HG03175 (cell line): ENCODE results near the gene OR2T8.

Experiments
- ATAC-seq: cut with Tn5 transposase; IDR thresholded peaks from one replicate; pipeline ENCODE4 v1.9.1; 2021; ENCODE audit warnings: mild to moderate bottlenecking, moderate library complexity; ENCODE audit not compliant: unreplicated experiment

The OR2T8 gene

DNA sequence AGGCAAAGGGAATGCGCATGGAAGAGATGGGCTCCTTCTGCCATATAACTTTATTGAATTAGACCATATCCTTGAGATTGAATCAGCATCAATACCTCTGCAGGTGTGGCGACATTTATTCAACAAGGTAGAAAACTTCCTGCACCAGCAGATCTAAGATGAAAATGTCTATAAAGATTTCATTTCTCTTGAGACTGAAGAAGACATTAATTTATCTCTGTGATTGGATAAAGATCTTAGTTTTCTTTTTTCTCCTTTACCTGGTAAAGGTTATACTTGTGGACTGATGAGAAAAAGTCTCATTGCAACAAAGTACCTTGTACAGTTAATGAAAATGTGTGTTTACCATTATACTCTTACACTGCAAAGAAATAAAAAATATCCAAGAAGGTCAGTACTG lies at the start of gene OR2T8:
Gene OR2T8 (plus strand): TSS at position 301 of the 400 bp plus-strand sequence. CDS start 766 bp downstream, outside the sequence.
- no peak for ATAC-seq

- no peak for ATAC-seq
These were observed 36.7 kb upstream of the OR2T8 start for GRCh38 chr1:247883346-247883745.

- no peak for ATAC-seq
These were observed 35.1 kb upstream of the OR2T8 start for GRCh38 chr1:247884797-247885413.

- ATAC-seq, result no peak
These were observed 24.9 kb upstream of the OR2T8 start, which contains the start of gene OR2W3 for GRCh38 chr1:247895163-247895637. TSS of gene OR2W3 (plus strand) at chr1:247895587. CDS start at chr1:247895587, 0 bp downstream.

- no peak for ATAC-seq
These were observed 24.1 kb upstream of the OR2T8 start for GRCh38 chr1:247895976-247896375.

DNA sequence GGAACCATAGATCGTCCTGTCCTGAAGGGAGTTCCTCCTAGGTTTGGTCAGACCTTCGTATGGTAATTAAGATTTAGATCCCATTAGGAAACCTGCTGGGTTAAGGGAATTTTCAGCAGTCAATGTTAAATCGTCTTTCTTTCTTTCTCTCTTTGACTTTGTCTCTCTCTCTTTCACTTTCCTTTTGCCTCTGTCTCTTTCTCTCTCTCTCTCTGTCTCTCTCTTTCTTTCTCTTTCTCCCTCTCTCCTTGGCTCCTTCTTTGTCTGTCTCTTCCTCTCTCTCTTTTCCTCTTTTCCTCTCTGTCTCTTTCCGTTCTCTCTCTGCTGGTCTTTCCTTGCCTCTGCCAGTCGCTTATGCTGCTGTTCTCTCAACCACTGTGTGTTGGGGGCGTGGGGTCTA lies 15.9 kb upstream of the OR2T8 start:
- ATAC-seq, result no peak

- ATAC-seq, result no peak
These were observed 14.9 kb upstream of the OR2T8 start for GRCh38 chr1:247905181-247905580.

DNA sequence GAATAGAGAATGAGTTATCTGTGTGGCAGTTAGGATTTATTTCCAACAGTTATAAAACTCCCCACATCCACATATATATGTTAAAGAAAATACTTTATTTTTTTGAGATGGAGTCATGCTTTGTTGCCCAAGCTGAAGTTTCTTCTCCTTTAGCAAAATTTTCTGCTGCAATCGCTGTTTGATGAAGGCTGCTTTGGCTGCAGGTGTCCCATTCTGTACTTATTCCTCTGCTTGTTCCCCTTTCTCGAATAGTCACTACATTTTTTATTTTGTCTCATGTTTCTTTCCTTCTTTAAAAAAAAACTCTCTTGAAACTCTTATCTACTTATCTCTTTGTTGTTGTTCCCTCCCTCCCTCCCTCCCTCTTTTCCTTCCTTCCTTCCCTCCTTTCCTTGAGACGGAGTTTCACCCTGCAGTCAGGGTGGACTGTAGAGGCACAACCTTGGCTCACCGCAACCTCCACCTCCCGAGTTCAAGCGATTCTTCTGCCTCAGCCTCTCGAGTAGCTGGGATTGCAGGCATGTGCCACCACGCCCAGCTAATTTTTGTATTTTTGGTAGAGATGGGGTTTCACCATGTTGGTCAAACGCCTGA lies 14.0 kb upstream of the OR2T8 start:
- ATAC-seq, result no peak

GRCh38 chr1:247906504-247907047 lies 13.5 kb upstream of the OR2T8 start:
- no peak for ATAC-seq

DNA sequence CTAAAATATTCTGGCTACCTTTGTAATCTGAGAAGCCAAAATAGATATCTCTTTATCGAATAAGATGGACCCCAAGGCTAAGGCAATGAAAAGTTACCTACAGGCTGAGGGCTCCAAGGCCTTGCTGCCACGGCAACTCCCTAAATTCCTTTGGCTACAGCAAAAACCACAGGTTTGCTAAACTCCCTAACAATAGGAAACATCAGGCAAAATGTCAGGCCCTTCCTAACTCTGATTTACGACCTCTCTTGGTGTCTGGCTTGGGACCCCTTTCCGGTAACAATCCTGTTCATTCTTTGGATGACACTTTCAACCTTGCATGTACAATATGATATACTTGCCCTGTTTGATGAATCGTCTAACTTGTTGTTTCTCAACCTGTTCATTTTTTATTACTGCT lies 11.3 kb upstream of the OR2T8 start:
- no peak for ATAC-seq

DNA sequence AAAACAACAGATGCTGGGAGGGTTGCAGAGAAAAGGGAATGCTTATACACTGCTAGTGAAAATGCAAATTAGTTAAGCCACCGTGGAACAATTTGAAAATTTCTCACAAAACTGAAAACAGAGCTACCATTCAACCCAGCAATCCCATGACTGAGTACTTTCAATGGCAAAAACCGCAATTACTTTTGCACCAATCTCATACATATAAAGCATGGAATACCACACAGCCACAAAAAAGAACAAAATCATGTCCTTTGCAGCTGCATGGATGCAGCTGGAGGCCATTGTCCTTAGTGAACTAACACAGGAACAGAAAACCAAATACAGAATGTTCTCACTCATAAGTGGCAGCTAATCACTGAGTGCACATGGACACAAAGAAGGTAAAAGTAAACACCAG lies 6.3 kb upstream of the OR2T8 start:
- no peak for ATAC-seq

DNA sequence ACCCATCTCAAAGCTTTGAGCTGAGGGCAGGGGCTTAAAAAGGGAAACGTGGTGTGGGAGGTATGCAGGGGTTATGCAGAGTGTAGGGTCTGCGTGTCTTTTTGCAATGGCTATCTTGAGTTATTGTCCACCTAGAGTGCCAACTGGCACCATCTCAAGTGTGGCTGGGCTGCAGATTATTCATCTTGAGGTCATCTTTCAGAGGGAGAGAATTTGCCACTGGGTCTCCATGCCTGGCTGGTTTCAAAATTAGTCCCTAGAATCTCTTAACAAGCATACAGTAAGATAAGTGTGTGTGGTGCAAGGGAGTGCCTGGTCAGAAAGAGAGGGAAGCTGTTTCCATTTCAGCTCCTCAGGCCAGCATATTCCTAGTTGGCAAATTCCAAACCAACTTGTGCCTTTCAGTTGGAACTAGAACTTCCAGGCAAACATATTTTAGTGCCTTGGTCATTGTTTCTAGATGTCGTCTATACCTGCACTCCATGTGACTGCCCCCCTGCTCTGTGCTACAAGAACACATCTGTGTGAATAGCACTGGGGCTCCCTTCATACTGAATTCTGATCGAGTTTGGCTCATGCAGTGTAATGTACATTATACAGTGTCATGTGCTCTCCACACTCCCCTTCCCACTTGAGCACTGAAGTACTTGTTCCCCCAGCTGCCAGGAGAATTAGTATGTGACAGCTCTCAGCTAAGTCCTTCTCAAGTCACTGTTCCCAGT lies 5.0 kb upstream of the OR2T8 start:
- no peak for ATAC-seq

GRCh38 chr1:247923941-247924340 lies 3.9 kb downstream of the OR2T8 start:
- ATAC-seq, result no peak

DNA sequence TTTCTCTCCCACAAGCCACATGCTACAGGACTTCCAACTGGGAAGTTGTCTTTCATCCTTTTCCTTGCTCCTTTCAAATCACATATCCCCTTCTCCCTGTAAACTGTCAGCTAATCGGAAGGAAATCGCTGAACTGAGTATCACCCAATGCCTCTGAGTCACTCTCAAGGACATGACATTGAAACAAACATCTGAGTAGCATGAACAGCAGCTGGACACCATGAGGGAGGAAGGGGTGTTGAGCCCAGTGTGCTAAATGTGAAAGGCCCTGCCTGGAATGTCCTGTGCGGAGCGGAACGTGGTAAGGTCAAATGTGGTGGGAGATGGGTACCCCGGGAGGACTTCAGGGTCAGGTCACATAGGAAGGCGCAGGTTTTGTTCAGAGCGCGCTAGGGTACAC lies 4.8 kb downstream of the OR2T8 start, which contains the start of gene OR2AJ1:
Gene OR2AJ1 (plus strand): TSS at position 22 of the 400 bp plus-strand sequence. CDS start 8,880 bp downstream, outside the sequence.
- ATAC-seq, result no peak

DNA sequence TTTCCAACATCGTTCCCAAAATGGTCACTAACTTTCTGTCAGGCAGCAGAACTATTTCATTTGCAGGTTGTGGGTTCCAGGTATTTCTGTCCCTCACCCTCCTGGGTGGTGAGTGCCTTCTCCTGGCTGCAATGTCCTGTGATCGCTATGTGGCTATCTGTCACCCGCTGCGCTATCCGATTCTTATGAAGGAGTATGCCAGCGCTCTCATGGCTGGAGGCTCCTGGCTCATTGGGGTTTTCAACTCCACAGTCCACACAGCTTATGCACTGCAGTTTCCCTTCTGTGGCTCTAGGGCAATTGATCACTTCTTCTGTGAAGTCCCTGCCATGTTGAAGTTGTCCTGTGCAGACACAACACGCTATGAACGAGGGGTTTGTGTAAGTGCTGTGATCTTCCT lies 13.9 kb downstream of the OR2T8 start:
- no peak for ATAC-seq

DNA sequence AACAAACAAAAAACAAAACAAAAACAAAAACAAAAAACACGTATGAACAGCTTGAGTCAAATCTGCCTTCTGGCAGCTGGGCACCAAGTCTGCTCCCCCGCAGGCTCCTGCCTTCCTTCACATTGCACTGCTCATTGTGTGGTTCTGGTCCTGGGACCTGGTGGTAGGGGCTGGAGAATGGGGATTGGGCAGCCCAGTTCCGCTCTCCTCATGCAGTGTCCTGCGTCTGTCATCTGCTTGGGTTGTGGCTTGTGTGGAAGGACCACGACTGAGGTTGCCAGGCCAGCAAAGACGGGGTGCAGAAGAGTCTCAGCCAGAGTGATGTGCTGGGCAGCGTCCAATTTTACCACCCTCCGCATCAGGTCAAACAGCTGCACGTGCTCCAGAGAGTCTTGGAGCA lies 15.7 kb downstream of the OR2T8 start:
- no peak for ATAC-seq

DNA sequence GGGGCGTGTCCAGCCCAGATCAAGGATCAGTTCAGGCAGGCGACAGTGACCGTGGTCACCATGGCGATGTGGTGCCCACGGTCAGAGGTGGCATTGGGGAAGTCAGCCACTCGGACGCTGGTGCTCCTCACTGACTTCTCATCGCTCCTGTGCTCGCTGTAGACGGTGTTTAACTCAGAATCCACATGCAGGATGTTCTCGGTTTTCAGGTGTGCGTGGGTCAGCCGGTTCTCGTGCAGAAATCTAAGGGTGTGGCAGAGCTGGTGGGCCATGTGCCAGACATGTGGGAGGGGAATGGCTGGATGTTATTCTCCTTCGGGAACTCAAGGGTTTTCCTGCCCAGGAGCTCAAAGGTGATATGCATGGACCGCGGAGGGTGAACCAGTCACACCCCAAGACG lies 16.4 kb downstream of the OR2T8 start:
- ATAC-seq, result no peak

GRCh38 chr1:247936965-247937734 lies 17.1 kb downstream of the OR2T8 start:
- peak; percentile 100 for ATAC-seq

- no peak for ATAC-seq
These were observed 22.6 kb downstream of the OR2T8 start for GRCh38 chr1:247942624-247943023.

- no peak for ATAC-seq
These were observed 28.5 kb downstream of the OR2T8 start, which contains the start of gene OR2L8 for GRCh38 chr1:247948558-247948957. TSS of gene OR2L8 (plus strand) at chr1:247948858. CDS start at chr1:247948858, 0 bp downstream.

DNA sequence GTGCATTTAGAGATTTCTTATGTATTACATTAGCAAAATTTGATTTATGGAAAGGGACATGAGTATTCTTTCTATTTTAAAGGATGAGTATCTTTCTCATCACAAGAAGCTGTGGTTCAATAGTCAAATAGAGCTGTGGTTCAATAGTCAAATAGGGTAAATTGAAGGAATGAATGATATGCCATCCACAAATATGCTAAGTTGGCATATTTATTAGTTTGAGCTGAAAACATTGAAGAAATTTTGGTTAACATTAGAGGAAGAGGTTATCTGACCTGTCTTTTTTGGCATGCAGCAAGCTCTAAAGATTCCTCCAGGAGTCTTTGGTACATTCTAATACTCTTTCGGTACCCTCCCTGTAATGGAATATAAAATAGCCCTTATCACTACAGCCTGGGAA lies 33.4 kb downstream of the OR2T8 start:
- ATAC-seq, result no peak
